Fibroblast of skin of abdomen (primary cell): ENCODE measurements around the gene KIF6.

Experiments used
- DNase-seq: peaks from one replicate; pipeline ENCODE4 v3.0.0-alpha.2; 2013

KIF6 gene

DNA sequence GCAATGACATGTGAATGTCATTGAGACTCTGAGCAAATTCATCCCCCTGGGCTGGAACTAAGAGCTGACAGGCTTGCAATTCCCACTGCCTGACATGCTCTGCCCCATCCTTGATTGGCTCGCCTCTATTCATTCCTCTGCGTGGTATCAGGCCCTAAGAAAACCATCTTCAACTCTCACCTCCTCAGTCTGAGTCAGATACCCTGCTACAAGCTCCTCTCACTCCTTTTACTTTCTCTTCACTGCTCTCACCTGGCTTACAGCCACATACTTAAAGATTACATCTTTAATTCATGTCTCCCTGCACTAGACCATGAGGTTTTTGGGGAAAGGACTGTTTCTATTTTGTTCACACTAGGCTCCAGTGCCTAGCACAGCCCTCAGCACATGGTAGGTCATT lies 131.6 kb downstream of the KIF6 start:
- no peak for DNase-seq

DNA sequence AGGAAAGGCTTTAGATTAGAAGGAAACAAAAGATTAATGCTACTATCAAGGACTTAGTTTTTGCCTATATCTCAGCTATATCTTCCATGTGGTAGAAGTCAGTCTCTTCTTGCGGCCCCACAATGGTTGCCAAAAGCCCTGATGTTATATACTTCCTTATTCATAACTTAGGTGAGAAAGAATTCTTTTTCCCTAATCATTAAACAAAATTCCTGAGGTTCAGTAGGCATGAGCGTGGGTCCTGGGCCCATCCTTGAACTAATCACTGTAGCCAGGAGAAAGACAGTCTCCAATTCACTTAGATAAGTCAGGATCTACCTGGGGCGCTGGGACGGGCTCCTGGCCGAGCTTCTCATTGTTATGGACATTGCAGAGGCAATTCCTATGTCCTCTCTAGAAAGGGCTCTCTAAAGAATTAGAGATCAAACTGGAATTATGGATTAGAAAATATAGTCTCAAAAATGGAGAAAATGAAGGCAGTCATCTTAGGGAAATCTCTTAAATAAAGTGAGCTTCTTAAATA lies 134.3 kb downstream of the KIF6 start:
- DNase-seq: no peak

DNA sequence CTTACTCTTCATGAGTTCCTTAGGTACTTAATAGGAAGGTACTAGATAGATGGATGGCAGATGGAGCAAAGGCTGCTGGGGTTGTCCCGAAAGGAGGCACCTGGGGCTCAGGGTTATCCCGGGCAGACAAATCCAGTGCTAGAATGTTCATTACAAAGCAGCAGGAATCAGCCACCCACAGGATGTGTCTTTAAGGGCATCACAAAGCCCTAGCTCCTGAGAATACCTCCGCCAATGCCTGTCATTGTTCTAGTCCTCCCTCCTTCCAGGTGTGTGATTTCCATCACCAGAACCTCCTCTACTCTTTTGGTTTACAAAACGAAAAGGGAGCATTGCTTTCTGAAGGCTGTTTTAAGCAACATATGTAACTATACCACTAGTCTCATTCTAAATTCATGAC lies 138.1 kb downstream of the KIF6 start:
- no peak for DNase-seq

DNA sequence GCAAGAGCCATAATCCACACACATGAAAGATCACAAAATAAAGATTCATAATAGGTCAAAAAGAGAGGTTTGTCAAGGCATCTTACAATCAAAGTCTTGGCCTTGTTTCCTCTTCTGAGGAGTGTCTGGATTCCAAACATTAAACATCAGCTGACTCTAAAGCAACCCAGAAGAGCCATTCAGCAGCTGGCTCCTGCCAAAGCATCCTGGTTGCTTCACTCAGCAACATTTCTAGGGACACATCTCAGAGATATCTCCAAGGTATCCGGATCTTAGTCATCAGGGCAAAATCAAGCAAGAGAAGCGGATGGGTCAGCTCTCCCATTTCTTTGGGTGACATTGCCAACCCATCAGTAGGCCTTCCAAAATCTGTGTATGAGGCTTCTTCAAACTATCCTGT lies 139.6 kb downstream of the KIF6 start:
- no peak for DNase-seq

DNA sequence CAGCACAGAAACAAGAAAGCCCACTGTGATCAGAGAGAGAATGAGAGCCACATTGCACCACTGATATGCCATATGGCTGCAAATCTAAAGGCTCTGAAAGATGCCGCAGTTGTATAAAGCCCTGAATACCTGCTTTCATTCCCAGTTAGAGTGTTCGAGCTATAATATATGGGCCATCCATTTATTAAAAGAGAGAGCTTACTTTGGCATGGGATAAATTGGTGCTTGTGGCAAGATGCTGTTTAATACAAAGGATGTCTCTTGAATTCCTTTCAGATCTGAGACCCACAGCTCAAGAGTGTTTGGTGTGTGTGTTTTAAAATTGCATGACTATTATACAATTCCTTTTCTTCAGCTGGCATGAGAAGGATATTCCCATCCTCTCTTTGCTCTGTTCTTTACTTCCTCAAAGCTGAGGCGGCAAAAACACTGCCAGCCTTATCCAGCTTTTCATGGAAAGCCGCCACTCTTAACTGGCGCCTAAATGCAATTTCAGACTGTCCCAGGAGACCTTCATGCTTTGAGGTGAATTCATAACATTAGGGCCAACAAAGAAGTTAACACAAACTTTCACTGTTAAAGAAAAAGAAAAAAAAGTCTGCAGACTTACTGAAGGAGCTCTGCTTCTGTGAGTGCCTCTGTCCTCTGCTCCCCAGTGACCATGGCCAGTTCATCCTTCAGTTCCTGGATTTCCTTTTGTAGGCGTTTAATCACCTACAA lies 147.6 kb downstream of the KIF6 start:
- no peak for DNase-seq

DNA sequence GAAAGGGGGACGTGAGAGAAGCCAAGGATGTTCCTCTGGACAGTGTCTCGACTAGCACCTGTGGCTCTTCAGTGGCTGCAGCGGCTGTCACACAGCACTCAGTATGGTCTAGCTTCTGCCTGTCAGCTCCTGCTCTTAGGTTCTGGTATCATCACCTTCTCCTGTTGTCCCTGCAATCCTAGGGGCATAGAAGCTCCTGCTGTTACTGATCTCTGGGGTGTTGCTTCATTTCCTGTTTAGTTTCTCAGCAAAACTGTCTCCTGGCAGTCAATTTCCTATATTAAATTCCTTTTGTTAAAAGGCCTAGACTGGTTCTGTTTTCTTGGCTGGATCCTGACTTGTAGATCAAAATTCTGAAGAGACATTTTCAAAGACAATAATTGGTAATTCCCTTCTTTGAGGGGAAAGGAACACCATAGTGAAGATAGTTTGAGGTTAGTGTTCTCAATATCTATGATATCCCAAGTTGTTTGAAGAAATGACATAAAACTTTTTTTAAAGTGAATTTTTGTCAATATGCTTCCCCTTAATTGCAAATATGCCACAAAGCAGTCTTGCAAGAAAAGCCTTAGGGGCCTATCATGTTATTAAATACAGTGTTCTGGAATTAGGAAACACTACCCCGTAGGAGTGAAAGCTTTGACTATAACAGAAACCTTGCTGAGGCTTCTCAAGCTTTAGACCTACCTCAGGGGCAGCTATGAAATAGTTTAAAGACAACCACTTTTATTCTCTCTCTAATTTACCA lies 148.5 kb downstream of the KIF6 start:
- DNase-seq: no peak

DNA sequence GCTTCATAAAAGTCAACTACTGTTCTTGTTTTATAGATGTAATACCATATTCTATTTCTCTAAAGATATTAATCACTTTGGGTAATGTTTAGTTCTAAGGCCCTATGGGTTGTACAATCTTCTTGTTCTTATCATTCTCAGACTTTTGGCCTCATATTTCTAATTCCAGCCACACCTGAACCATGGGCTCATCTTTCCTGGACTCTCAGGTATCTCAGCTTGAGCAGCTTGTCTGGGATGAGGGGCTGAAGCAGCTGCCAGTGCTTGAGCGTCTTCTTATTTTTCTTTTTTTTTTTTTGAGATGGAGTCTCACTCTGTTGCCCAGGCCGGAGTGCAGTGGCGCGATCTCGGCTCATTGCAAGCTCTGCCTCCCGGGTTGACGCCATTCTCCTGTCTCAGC lies 150.2 kb downstream of the KIF6 start:
- no peak for DNase-seq

DNA sequence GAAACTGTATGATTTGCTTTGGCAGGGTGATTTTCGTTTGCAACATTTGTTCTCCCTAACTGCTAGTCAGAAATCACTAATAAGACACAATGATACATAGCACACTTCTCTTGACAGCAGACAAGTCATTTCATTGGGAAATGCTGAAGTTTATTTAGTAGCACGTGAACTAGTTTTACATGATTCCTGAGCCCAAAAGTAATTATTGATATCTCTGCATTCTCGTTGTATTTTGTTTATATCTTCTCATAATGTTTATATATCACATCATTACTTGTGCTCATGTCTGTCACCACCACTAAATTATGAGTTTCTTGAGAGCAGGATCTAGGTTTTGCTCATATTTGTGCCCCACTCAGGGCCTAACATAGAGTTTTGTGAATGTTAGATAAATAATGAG lies 151.7 kb downstream of the KIF6 start:
- DNase-seq: no peak

DNA sequence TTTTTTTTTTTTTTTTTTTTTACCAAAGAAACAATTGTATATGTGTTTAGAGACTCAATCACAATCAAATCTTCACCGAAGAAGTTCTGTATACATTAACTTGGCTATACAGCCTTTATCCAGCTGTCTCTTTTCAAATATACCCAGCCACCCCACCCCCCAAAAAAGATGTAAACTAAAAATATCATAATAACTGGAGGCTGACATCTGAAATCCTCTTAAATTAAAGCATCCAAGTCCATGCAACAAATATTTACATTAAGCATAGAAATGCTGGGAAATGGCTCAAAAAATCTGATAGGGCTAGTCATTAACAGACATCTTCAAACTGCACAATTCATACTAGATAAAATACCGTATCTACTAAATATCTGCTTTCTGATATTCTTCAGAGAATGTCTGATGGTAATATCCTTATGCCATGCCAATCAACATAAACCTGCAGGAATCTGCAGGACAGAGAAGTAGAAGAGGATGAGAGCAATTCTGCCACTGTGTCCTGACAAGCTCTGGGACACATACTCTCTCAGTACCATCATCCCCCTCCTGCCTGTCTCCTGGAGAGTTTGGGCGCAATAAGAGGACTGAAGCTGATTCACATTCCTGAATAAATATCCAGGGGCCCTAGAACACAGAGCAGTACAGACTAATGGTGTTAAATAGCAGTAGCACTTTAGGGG lies 152.4 kb downstream of the KIF6 start:
- DNase-seq: no peak

DNA sequence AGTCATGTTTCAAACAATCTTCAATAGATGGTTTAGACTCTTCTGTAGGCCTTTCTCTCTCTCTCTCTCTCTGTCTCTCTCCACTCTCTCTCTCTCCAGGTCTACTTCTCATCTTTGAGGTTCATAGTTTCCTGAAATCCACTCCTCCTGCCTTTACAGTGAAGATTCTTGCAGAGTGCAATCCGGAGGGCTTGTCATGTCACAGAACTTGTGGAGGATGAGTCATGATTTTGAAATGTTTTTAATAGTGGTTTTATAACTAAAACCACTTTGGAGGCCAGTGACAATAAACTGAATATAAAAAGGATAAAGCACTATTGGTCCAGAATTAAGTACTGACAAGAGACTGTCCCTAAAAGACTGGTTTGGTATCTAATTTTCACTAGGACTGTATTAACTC lies 156.3 kb downstream of the KIF6 start:
- peak; percentile 80 for DNase-seq

DNA sequence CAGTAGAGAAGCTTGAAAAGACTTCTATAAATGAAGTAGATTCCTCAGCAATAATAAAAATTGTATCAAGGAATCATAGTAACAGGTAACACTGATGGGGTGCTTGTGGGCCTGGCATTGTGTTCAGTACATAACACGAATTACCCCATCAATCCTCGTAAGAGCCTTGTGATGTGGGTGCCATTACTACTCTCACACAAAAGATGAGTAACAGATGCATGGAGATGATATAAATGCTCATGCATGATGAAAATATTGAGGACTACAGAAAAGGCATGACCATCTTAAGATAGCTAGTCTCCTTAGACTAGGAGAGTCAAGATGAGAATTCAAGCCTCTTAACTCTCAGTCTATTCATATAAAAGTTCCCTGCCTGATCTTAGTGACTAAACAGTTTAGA lies 158.1 kb downstream of the KIF6 start:
- no peak for DNase-seq

DNA sequence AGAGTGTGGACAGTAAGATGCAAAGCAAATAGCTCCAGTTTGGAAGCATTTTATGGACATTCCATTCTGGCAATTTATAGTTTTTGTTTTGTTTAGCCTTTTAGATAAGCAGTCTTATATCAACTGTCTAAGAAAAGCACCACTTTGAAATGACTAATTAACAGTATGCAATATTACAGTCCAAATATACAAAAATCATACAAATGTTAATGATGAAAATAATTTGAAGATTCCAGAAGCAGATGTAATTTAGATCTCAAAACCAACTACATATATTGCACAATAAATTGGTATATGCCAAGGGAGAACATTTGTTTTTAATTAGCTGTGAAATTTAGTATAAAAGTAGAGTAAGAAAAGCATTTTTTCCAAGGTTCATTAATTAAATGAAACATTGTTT lies 158.8 kb downstream of the KIF6 start:
- DNase-seq: peak; percentile 18

DNA sequence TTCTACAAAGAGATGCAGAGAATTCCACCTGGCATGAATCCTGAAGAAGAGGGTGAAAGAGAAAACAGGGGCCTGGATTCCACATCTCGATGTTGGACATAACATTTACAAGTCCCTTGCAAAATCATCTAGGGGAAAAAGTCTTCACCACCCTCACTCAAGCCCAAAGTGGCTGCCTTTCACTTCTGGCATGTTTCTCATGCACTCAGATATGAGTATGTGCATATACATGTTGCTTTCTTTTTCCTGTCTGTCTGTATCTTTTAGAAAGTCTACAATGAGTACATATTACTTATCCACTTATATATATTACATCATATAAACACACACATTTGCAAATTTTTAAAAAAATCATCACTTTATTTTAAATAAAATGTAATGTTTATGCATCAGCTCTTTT lies 159.3 kb downstream of the KIF6 start:
- no peak for DNase-seq

DNA sequence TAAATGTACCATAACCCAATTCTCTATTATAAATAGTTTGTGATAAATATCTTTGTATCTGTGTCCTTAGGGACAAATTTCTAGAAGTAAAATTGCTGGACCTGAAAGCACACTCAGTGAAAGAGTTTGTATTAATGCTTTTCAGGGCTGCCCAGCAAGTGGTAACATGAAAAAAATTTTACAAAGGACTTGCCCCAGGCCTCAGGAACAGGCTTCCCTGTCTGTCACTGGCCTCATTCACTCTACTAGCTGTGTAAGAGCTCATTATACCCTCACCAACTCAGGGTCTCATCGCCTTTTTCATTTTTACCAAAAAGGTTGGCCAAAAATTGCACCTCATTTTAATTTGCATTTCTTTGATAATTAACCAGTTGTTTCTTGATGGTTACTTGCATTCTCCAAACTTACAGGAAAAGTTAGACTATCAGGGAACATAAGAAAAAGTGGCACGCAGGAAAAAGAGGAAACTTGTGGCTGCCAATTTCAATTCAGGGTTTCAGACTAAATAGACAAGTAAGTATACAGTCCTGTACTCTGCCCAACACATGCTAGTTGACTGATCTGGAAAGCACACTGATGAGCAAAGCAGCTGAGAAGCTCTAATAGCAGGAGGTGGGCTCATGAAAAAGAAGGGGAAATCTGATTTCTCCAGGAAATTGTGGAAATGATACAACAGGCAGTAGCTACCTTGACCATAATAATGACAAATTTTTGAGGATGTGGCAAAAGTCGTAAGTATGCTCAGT lies 161.5 kb downstream of the KIF6 start:
- no peak for DNase-seq

DNA sequence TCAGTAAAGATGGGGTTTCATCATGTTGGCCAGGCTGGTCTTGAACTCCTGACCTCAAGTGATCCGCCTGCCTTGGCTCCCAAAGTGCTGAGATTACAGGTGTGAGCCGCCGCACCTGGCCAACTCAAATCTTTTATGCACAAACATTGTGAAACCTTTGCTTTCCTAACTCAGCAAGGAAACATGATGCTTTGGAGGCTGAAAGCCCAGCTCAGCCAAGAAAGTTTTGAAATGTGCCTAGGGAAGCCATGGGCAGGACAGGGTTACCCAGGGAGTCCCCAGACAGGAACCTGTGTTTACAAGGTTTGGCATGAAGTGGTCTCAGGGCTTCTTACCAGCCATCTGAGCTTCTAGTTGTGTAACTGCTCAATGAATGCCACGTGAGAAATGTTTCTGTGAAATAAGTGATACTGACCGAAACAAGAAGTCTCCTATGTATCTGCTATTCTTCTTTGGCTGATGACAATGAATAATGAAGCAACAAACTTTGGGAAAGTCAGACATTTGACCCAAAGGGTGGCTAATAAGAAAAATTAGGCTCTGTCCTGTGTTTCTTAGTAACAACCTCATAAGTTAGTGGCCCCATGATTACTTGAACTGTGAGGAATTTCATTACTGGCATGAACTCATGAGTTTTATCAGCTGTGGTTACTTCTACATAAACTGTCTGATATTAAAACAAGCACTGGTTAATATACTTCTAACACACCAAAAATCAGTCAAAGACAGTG lies 163.5 kb downstream of the KIF6 start:
- DNase-seq: no peak

DNA sequence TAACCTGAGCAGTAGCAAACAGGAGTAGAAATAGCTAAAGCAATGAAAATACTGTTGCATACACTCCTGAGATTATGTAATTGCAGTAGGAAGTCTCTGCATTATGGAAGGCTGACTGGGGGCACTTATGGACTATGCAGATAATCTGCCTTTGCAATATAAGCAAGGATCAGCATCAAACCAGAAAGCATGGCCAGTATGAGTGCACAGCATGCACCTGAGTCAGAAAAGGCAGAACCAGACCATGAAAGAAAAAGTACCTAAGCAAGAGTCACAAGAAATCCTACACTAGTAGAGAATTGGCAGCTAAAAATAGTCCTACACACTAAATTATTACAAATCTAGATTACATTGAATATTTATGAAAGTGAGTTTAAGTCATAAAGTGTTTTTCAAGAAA lies 164.3 kb downstream of the KIF6 start:
- DNase-seq: no peak

DNA sequence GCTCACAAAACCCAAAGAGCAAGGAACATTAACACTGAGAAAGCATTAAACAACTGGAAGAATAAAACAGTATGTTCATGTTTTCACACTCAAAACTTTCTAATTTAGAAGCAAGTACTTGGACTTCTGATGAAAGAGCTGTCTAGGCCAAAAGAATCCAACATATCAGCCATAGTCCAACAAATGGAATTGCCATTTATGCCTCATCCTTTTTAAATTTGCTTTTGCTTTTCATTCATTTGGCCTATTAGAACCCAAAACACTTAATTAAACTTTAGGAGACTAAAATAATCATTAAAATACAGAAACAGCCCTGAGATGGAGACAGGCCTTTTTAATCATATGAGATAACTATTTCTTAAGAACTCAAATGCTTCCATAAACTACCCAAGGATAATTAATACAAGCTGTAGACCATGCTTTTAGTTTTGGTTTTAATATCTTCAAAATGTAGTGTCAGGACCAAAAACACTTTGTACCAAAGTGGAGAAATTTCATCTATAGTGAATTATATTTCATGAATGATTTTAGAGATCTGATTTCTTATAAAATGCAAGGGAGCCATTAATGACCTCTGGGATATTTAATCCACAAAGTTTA lies 166.5 kb downstream of the KIF6 start:
- no peak for DNase-seq

DNA sequence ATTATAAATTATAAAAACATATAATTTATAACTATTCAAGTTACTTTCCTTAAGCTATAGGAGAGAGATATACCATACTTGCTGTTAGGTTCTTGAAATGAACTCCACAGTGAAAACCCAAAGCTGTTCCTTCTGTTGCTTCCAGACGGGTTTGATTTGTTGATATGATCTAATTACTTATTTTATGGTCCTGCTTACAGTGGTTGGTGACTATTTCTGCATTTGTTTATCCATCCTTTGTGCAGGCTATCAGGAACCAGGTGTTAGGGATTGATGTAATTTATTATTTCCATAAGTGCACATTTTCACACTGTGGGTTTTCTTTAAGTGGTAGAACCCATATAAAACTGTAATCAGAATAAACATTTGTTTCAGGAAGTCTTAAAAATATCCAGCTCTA lies 167.1 kb downstream of the KIF6 start:
- no peak for DNase-seq

DNA sequence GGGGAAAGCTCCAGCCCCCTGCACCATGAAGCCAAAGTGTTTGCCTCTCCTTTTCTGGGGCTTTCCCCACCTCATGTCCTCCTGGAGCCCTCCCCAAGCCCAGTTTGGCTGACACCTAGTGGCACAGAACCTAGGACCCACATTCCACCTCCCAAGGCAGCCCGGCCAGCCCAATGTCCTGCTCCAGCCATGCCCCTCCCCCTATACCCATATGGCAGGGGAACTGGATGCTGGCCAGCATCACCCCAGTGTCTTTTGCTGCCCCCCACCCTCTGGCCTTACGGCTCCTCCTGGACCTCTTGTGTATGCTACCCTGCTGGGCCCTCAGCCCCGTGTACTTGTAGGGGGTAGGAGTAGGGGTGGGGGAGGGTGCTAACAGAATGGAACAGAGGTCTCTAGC lies 170.1 kb downstream of the KIF6 start:
- no peak for DNase-seq

DNA sequence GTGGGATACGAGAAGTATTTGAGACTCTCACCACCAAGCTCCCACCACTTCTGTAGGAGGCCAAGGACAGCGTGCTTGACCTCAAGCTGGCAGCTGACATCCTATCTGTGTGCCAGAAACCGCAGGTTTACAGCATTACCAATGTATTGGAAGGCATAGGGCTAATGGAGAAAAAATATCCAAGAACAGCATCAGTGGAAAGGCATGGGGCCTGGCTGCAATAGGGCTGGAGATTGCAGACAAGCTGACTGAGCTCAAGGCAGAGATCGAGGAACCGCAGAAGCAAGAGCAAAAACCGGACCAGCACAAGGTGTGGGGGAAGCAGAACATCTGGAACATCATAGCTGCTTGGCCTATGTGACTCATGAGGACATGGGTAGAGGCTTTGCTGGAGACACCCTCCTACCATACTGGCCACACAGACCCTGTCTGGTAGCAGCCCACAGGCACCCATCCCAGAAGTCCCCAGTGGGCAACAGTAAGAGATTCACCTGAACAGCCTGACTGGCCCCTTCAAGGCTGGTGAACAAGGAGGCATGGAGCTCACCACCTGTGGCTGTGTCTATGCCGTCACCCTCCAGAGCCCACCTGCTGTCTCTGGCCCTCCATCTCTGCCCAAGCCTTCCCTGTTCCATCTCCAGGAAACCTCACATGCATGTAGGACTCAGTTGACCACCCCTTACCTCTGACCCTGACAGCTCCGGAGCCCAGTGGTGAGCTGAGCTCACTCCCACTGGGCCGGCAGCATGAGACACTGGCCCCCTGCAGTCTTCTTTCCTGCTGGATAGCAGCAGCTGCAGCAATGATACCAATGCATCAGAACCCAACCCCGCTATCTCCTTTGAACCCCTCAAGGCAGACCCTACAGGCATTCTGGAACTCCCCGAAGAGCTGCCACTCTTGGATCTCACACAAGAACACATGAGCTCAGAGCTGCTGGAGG lies 171.1 kb downstream of the KIF6 start:
- DNase-seq: no peak

DNA sequence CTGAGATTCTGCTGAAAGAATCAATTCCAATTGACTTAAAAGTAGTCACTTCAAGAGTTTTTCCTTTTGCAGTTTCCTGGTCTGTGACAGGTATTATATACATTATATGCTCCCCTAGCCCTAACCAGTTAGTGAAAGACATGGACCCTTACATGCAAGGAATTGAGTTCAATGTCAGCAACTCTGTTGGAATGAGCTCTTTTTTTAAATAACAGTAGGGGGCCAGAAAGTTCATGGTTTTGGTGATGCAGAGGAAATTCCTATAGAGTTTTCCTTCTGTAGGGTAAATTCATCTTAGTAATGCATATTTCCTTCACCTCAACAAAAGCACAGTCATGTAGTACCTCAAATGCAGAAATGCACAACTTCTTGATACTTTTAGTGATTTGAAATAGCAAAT lies 172.2 kb downstream of the KIF6 start:
- peak; percentile 61 for DNase-seq
